Measurements from ENCODE around the gene GALNT9.
A peak's percentile ranks its signal among the peaks of the same experiment; 100 is the strongest.

GALNT9 gene

DNA sequence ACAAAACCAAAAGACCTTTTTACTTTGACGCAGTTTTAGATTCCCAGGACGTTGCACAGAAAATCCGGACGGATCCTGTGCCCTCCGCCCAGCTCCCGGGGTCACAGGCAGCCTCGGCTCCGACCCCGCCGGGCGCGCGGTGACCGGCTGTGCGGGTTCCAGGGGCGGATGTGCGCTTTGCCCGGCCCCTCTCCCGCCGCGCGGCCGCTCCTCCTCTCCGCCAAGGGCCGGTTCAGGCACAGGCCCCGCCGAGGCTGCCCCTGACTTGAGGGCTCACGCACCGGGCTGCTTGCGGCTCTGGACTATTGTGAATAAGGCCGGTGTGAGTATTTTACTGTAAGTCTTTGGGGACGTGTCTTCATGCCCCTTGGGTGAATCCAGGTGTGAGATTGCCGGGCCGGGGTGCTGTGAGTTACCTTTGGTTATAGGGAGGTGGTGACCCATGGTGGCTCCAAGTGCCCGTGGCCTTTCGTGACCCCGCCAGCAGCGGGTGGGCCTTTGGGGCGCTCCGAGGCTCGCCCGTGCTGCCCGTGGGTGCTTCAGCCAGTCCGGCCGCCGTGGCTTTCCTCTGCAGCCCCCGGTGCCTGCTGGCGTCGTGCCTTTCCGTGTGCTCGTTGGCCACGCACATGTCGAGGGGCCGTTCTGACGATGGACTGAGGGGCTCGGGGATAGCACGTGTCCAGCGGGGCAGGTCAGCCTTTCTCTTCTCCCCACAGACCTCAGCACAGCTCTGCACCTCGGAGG lies 139.2 kb downstream of the GALNT9 start:
- H3K9me3 ChIP-seq (ENCODE audit: low read length), result peaks cover 8% of the 10 kb centered on the region
- peaks cover 7% of the 10 kb centered on the region for H3K4me1 ChIP-seq (ENCODE audit: insufficient read depth, low read length)
- H2AFZ ChIP-seq (ENCODE audit: low read depth, low read length), result peak overlapping the region; percentile 72
- no peaks in the 10 kb centered on the region for H3K36me3 ChIP-seq (ENCODE audit: insufficient read depth, low read length)
- H3K27me3 ChIP-seq (ENCODE audit: insufficient read depth, low read length), result peaks cover 66% of the 10 kb centered on the region
- peak overlapping the region; percentile 48 for H3K4me3 ChIP-seq (ENCODE audit: low read length)

DNA sequence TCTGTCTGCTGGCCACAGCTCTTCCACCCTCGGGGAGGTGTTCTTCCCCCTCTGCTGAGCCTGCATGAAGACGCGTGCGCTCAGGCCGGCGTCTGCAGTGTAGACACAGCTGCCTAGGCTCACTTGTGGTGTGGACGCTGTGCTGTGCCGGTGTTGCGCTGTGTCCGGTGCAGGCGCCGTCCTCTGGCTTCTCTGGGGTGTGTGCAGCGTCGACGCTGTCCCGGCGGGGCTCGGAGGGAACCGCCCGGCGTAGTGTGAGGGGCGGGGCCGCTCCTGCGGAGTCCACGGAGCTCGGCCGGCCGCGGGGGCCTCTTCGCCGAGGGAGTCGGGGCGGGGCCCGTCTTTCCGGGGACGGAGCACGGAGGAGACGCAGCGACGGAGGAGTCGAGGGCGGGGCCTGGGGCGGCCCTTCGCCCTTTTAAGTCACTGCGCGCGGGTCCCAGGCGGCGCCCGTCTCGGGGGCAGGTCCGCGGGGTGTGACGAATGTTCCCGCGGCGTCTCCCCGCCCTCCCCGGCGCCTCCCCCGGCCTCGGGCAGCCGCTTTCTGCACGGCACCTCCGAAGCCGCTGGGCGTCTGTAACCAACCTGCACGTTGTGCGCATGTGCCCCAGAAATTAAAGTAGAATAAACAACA lies 139.9 kb downstream of the GALNT9 start:
- Histone ChIP-seq H3K4me1 (ENCODE audit: insufficient read depth, low read length) (peaks cover 7% of the 10 kb centered on the region), H3K4me3 (ENCODE audit: low read length) (peak overlapping the region; percentile 48), H2AFZ (ENCODE audit: low read depth, low read length) (peak overlapping the region; percentile 72), H3K9me3 (ENCODE audit: low read length) (peaks cover 8% of the 10 kb centered on the region), H3K27me3 (ENCODE audit: insufficient read depth, low read length) (peaks cover 70% of the 10 kb centered on the region), H3K36me3 (ENCODE audit: insufficient read depth, low read length) (no peaks in the 10 kb centered on the region)

DNA sequence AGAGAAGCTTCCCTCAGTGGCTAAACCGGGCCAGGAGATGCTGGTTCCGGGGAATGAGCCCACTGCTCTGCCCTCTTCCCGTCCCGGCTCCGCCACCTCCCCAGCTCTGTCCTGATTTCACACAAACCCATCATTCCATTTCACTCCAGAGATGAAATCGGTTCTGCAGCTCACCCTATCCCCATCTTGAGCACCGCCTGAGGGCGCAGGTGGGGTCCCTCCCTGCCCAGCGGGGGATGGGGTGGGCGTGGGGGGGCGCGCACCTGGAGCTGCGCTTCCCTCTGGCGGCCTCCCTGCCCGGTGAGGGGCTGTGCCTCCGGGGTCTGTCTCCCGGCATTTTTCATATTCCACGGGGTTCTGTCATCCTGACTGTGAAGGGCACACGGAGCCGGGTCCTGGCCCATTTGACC lies 140.5 kb downstream of the GALNT9 start:
- Histone ChIP-seq H3K4me1 (ENCODE audit: insufficient read depth, low read length) (peaks cover 7% of the 10 kb centered on the region), H2AFZ (ENCODE audit: low read depth, low read length) (no peak overlapping the region), H3K9me3 (ENCODE audit: low read length) (peaks cover 6% of the 10 kb centered on the region), H3K36me3 (ENCODE audit: insufficient read depth, low read length) (no peaks in the 10 kb centered on the region), H3K27me3 (ENCODE audit: insufficient read depth, low read length) (peaks cover 75% of the 10 kb centered on the region), H3K4me3 (ENCODE audit: low read length) (peak overlapping the region; percentile 48)

DNA sequence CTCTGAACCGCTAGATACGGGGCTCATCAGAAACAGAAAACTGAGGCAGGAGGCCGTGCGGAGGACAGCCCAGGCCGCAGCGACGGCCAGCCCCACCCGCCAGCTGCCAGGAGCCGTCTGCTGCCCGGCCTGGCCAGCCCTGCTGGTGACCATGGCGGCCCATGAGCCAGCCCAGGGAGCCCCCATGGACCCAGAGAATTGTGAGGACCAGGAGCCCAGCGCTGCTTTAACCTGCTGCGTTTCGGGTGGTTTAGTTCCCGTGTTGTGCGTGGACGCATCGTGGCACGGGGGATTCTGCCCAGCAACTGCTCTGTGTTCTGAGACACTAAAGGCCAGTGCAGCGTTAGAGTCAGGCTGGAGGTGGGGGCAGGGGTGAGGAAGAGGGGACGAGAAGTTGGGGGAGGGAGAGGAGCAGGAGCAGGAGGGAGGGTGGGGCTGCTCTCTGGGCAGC lies 140.9 kb downstream of the GALNT9 start:
- Histone ChIP-seq H3K4me1 (ENCODE audit: insufficient read depth, low read length) (peaks cover 7% of the 10 kb centered on the region), H3K4me3 (ENCODE audit: low read length) (no peak overlapping the region), H3K9me3 (ENCODE audit: low read length) (peaks cover 2% of the 10 kb centered on the region), H2AFZ (ENCODE audit: low read depth, low read length) (no peak overlapping the region), H3K27me3 (ENCODE audit: insufficient read depth, low read length) (peaks cover 74% of the 10 kb centered on the region), H3K36me3 (ENCODE audit: insufficient read depth, low read length) (no peaks in the 10 kb centered on the region)

DNA sequence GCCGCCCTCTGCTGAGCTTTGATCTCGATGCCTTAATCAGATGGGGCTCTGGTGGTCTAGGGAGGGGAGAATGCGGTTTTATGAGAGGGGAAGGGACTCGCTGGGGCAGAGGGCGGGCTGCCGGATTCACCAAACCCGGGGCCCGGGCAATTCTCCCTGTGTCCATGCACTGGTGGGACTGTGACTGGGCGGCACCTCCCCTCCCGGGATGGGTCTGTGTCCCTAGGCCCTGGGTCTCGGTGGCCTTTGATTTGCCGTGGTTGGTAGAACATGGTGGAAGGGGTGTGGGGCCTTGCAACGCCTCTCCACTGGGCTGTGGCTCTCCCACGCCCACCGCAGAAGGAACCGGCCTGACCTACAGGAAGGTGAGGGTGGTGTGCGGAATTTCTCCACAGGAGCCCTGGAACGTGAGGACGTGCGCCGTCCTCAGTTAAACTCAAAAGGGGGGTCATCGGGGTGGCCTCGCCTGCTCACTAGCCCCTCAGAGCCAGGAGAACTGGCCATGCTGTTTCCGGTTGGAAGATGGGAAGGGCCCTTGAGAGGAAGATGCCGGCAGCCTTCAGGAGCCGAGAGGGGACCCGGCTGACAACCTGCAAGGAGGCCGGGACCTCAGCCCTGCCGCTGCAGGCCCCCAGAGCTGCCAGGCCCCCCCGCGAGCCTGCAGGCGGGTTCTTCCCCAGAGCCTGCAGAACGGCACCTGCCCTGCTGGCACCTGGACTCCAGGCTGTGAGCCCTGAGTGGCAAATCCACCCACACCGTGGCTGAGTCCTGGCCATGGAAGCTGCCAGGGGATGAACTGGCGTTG lies 141.5 kb downstream of the GALNT9 start:
- Histone ChIP-seq H3K4me1 (ENCODE audit: insufficient read depth, low read length) (peaks cover 7% of the 10 kb centered on the region), H3K4me3 (ENCODE audit: low read length) (no peak overlapping the region), H3K9me3 (ENCODE audit: low read length) (no peaks in the 10 kb centered on the region), H3K36me3 (ENCODE audit: insufficient read depth, low read length) (no peaks in the 10 kb centered on the region), H3K27me3 (ENCODE audit: insufficient read depth, low read length) (peaks cover 70% of the 10 kb centered on the region), H2AFZ (ENCODE audit: low read depth, low read length) (no peak overlapping the region)

DNA sequence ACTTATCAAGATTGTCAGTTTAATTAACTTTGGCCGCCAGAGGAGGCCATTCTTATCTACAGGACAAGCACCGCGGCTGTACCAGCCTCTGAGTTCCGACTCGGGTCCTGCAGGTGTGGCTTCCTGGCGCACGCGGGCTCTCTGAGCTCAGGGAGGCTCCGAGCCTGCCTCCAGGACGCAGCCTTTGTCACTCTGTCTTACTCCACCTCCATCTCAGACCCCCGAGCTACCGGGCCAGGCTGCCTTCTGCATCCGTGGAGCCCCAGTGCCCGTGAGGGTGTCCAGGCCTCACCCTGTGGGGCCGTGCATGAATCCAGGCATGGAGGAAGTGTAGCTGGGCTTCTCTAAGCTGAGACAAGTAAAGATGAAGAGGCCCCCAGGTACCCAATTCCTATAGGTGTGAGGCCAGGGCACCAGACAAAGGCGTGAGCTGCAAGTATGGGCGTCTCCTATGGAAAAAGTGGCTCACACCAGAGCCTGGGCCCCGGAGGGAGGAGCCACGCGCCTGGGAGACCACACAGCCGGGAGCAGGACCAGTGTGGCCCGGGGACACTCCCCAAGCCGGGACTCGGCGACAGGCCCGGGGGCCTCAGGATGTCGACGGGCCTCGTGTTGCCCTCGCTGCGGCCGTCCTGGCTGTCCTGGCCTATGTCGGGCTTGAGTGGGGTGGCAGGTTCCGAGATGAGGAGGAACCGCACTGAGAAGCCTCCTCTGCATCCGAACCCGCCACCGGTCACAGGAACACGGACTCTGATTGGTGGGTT lies 142.3 kb downstream of the GALNT9 start:
- Histone ChIP-seq H3K9me3 (ENCODE audit: low read length) (no peaks in the 10 kb centered on the region), H3K36me3 (ENCODE audit: insufficient read depth, low read length) (no peaks in the 10 kb centered on the region), H3K4me3 (ENCODE audit: low read length) (no peak overlapping the region), H3K27me3 (ENCODE audit: insufficient read depth, low read length) (peaks cover 64% of the 10 kb centered on the region), H3K4me1 (ENCODE audit: insufficient read depth, low read length) (peaks cover 7% of the 10 kb centered on the region), H2AFZ (ENCODE audit: low read depth, low read length) (no peak overlapping the region)

DNA sequence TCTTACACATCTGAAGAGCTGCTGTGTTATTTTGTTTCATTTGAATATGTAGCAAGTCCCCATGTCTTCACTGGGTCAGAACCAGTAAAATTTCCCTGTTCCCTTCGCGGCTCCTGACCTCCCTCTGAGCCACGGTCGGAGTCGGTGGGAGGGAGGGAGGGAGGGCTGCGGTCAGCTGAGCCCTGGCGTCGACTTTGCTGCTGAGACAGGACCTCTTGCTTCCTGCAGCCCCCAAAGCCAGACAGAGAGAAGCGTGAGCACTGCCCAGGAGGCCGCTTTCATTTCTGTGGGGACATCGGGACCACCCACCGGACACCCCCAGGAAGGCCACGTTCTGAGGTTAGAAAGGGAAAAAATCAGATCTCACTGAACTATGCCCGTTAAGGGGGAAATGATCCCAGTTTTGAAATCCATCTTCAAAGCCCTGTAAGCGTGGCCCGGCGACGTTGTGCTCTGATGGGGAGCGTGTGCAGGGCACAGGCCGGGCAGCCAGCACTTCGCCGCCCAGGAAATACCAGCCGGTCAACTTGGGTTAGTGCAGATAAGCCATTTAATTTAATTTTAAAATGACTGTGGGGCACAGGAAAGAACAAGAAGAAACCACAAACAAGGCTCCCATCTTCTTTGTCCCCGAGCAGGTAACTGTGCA lies 143.1 kb downstream of the GALNT9 start:
- no peak overlapping the region for H3K4me3 ChIP-seq (ENCODE audit: low read length)
- H2AFZ ChIP-seq (ENCODE audit: low read depth, low read length), result no peak overlapping the region
- peaks cover 58% of the 10 kb centered on the region for H3K27me3 ChIP-seq (ENCODE audit: insufficient read depth, low read length)
- no peaks in the 10 kb centered on the region for H3K9me3 ChIP-seq (ENCODE audit: low read length)
- no peaks in the 10 kb centered on the region for H3K36me3 ChIP-seq (ENCODE audit: insufficient read depth, low read length)
- H3K4me1 ChIP-seq (ENCODE audit: insufficient read depth, low read length), result peaks cover 7% of the 10 kb centered on the region

DNA sequence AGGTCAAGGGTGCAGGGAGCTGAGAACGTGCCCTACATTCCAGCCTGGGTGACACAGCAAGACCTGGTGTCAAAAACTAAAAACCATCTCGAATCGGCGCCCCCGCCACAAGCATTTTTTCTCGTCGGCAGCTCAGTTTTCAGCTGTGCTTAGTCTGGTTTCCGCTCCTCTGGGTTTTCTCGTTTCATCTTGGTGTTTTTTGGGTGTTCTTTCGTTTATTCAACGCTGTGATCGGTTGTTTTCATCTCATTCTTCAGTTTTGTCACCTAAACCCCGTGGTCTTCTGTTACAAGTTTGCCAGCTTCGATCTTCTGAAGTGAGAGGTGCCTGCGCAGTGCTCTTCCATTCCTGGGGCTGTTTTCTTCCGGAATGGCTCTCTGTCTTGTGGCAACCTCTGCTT lies 143.7 kb downstream of the GALNT9 start:
- H3K36me3 ChIP-seq (ENCODE audit: insufficient read depth, low read length), result no peaks in the 10 kb centered on the region
- H3K4me1 ChIP-seq (ENCODE audit: insufficient read depth, low read length), result peaks cover 7% of the 10 kb centered on the region
- no peak overlapping the region for H2AFZ ChIP-seq (ENCODE audit: low read depth, low read length)
- no peak overlapping the region for H3K4me3 ChIP-seq (ENCODE audit: low read length)
- peaks cover 55% of the 10 kb centered on the region for H3K27me3 ChIP-seq (ENCODE audit: insufficient read depth, low read length)
- H3K9me3 ChIP-seq (ENCODE audit: low read length), result no peaks in the 10 kb centered on the region

DNA sequence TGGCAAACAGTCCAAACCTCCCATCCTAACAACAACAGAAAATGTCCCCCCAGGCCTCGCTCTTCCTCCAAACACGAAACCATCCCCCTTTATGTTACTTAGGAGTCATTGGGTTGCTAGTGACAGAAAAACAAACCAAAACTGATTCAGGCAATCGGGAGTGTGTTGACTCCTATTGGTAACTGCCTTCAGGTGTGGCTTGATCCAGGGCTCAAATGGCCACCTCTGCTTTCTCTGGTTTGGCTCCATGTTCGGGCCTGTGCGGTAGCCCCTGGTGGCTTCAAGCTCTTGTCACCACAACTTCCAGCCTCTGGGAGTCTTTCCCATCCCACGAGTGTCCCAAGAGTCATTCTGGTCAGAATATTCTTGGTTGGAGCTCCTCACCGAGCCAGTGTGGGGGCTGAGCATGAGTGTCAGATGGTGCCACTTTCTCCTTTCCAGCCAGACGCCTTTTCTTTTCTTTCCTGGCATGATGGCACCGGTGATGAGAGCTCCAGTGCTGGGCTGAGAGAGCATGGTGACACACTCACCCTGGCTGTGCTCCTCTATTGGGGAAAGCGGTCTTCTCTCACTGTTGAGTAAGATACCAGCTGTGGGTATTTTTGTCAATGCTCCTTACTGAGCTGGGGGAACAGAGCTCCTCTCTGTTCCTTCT lies 146.6 kb downstream of the GALNT9 start:
- Histone ChIP-seq H3K4me3 (ENCODE audit: low read length) (no peak overlapping the region), H3K36me3 (ENCODE audit: insufficient read depth, low read length) (no peaks in the 10 kb centered on the region), H2AFZ (ENCODE audit: low read depth, low read length) (no peak overlapping the region), H3K9me3 (ENCODE audit: low read length) (no peaks in the 10 kb centered on the region), H3K4me1 (ENCODE audit: insufficient read depth, low read length) (no peaks in the 10 kb centered on the region), H3K27me3 (ENCODE audit: insufficient read depth, low read length) (peaks cover 47% of the 10 kb centered on the region)

DNA sequence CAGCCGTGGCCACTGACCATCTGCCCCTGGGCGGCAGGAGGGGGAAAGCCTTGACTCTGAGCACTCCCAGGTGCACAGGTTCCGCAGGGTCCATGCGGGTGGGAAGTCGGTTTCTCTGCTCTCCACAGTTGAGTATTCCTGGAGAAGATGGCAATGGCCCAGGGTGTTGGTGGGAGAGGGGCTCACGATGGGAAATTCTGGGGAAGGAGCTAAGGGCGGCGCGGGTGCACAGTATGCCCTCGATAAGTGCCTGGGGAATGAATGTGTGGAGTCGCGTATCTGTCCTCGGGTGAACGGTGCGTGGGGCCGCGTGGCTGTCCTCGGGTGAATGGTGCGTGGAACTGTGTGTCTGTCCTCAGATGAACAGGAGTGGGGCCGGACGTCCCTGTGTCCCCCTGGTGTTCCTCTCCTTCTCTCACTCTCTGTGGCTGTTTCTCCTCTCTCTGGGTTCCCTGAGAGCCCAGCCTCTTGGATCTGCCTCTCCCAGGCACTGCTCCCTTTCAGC lies 147.1 kb downstream of the GALNT9 start:
- peaks cover 43% of the 10 kb centered on the region for H3K27me3 ChIP-seq (ENCODE audit: insufficient read depth, low read length)

DNA sequence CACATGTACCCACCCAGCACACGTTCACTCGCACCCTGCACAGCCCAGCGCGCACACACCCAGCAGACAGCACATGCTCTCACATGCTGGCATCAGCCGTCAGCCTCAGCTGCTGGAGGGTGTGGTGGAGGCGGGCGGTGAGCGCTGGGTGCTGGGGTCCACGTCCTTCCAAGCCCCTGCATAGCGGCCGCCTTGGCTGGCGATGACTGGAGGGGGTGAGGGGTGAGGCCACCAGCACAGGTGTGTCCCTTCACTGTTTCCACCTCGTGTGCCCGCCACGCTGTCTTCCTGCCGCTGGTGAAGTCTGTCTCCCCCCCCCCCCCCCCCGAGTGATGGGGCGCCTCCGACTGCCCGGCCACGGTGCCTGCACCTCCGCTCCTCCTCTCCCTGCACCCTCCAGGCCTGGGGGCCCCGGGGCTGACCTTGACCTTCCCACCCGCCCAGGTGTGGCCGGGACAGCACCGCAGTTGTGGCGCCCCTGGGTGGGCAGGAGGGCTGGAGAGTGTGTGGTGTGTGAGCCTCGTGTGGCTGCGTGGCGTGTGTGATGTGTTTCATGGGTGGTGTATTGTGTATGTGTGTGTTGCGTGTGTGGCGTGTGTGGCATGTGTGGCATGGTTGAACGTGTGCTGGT lies 147.7 kb downstream of the GALNT9 start:
- H3K4me3 ChIP-seq (ENCODE audit: low read length), result no peak overlapping the region
- H3K4me1 ChIP-seq (ENCODE audit: insufficient read depth, low read length), result no peaks in the 10 kb centered on the region
- H3K27me3 ChIP-seq (ENCODE audit: insufficient read depth, low read length), result peaks cover 39% of the 10 kb centered on the region
- no peaks in the 10 kb centered on the region for H3K36me3 ChIP-seq (ENCODE audit: insufficient read depth, low read length)
- no peak overlapping the region for H2AFZ ChIP-seq (ENCODE audit: low read depth, low read length)
- H3K9me3 ChIP-seq (ENCODE audit: low read length), result no peaks in the 10 kb centered on the region

More for the DNA sequence above, 147.1 kb downstream of the GALNT9 start:
- Histone ChIP-seq H2AFZ (ENCODE audit: low read depth, low read length) (no peak overlapping the region), H3K4me3 (ENCODE audit: low read length) (no peak overlapping the region), H3K4me1 (ENCODE audit: insufficient read depth, low read length) (no peaks in the 10 kb centered on the region), H3K36me3 (ENCODE audit: insufficient read depth, low read length) (no peaks in the 10 kb centered on the region), H3K9me3 (ENCODE audit: low read length) (no peaks in the 10 kb centered on the region)

All from neuron (in vitro differentiated cells).